GM12878 (cell line): ENCODE data around the gene PKP4. TPM values are rescaled to one million over a fixed set of nuclear protein-coding genes. Genes with fewer than 3 reads are reported as not detected.
A peak's percentile ranks its signal among the peaks of the same experiment; 100 is the strongest.

Source experiments
- ATF2 ChIP-seq: IDR thresholded peaks from 2 replicates; pipeline ENCODE4 v1.6.1; 2012; ENCODE audit warnings: low read length, inconsistent platforms
- CEBPB ChIP-seq, 2 experiments: fragments of 150-350 bp in 1 of 2; IDR thresholded peaks; 2 replicates each; pipeline ENCODE4 v1.6.1; 2012 to 2014; ENCODE audit warnings: low read depth in 2 of 2, low read length in 2 of 2, borderline replicate concordance in 1 of 2, inconsistent platforms in 1 of 2
- CHD4 ChIP-seq: fragments of 200-600 bp; sonication (generic); IDR thresholded peaks from 2 replicates; pipeline ENCODE4 v1.6.1; 2016; ENCODE audit warnings: mild to moderate bottlenecking
- DPF2 ChIP-seq: fragments of 450-650 bp; IDR thresholded peaks from 2 replicates; pipeline ENCODE4 v1.6.1; 2017; ENCODE audit warnings: mild to moderate bottlenecking
- E2F8 ChIP-seq: fragments of 450-650 bp; IDR thresholded peaks from 2 replicates; pipeline ENCODE4 v1.6.1; 2018; ENCODE audit warnings: mild to moderate bottlenecking, low read depth, moderate library complexity; ENCODE audit not compliant: partially characterized antibody
- EED ChIP-seq: sonication (generic); IDR thresholded peaks from 2 replicates; pipeline ENCODE4 v1.6.1; 2016; ENCODE audit warnings: antibody characterized with exemption, low read depth
- HDGF ChIP-seq: fragments of 450-650 bp; IDR thresholded peaks from 2 replicates; pipeline ENCODE4 v1.6.1; 2016; ENCODE audit warnings: antibody characterized with exemption
- IRF5 ChIP-seq: fragments of 450-650 bp; IDR thresholded peaks from 2 replicates; pipeline ENCODE4 v1.6.1; 2017; ENCODE audit warnings: borderline replicate concordance
- MLLT1 ChIP-seq: fragments of 450-650 bp; IDR thresholded peaks from 2 replicates; pipeline ENCODE4 v1.6.1; 2016; ENCODE audit warnings: mild to moderate bottlenecking
- MYB ChIP-seq: fragments of 150-350 bp; IDR thresholded peaks from 2 replicates; pipeline ENCODE4 v1.6.1; 2014; ENCODE audit warnings: mild to moderate bottlenecking, low read depth, low read length, borderline replicate concordance
- NFIC ChIP-seq: IDR thresholded peaks from 2 replicates; pipeline ENCODE4 v1.6.1; 2012; ENCODE audit warnings: low read depth, mild to moderate bottlenecking, inconsistent platforms, low read length, moderate library complexity
- NFYB ChIP-seq: IDR thresholded peaks from 2 replicates; pipeline ENCODE4 v1.6.1; 2011; ENCODE audit warnings: low read depth, mild to moderate bottlenecking, low read length, improper control_type of control experiment, moderate library complexity; ENCODE audit not compliant: insufficient read depth
- NKRF ChIP-seq: fragments of 450-650 bp; conservative IDR thresholded peaks from 2 replicates; pipeline ENCODE4 v1.6.1; 2017; ENCODE audit warnings: mild to moderate bottlenecking, moderate library complexity
- RAD51 ChIP-seq: fragments of 450-650 bp; IDR thresholded peaks from 2 replicates; pipeline ENCODE4 v1.6.1; 2016; ENCODE audit warnings: moderate library complexity, mild to moderate bottlenecking, inconsistent platforms
- RB1 ChIP-seq: fragments of 450-650 bp; formaldehyde crosslinking; IDR thresholded peaks from 2 replicates; pipeline ENCODE4 v1.6.1; 2017; ENCODE audit warnings: mild to moderate bottlenecking, borderline replicate concordance
- RBBP5 ChIP-seq: fragments of 200-600 bp; sonication (generic); conservative IDR thresholded peaks from 2 replicates; pipeline ENCODE4 v1.6.1; 2016
- RELA ChIP-seq: fragments of 450-650 bp; IDR thresholded peaks from 2 replicates; pipeline ENCODE4 v1.8.0; 2014; ENCODE audit warnings: borderline replicate concordance; ENCODE audit not compliant: partially characterized antibody
- RUNX3 ChIP-seq: IDR thresholded peaks from 2 replicates; pipeline ENCODE4 v1.6.1; 2012; ENCODE audit warnings: low read length, inconsistent platforms
- SP1 ChIP-seq: IDR thresholded peaks from one replicate; pipeline ENCODE4 v1.6.1; 2011; ENCODE audit warnings: low read depth, low read length
- SRF ChIP-seq, 2 experiments: IDR thresholded peaks; 2 replicates each; pipeline ENCODE4 v1.6.1; 2011; ENCODE audit warnings: low read depth in 2 of 2, low read length in 2 of 2, mild to moderate bottlenecking in 1 of 2, moderate library complexity in 1 of 2
- STAT1 ChIP-seq: fragments of 450-650 bp; conservative IDR thresholded peaks from 2 replicates; pipeline ENCODE4 v1.6.1; 2014; ENCODE audit warnings: antibody characterized with exemption, mild to moderate bottlenecking
- YY1 ChIP-seq: IDR thresholded peaks from 2 replicates; pipeline ENCODE4 v1.6.1; 2011; ENCODE audit warnings: low read depth, mild to moderate bottlenecking, low read length
- polyA plus RNA-seq, 11 experiments: library from polyadenylated mRNA; depleted of rRNA in 4 of 11; unstranded in 6 of 11; stranded (reverse) in 5 of 11; fragments of >200 nt; fragmentation: Nextera tagmentation in 4 of 11; fragmentation: Illumina TruSeq in 1 of 11; extraction: Ambion mirVana in 4 of 11; extraction: Trizol in 1 of 11; gene quantifications; 1 replicate in 1 of 11; 2 replicates in 10 of 11; pipeline versions ENCODE4 v1.2.1 to v1.2.3, GENCODE V29; 2011 to 2016; ENCODE audit warnings: inconsistent platforms in 2 of 11, missing spikeins in 2 of 11, low read depth in 1 of 11
- total RNA-seq, 4 experiments: library from RNA; depleted of rRNA in 3 of 4; stranded (reverse); fragments of >200 nt in 3 of 4; fragmentation: Illumina TruSeq in 1 of 4; extraction: Trizol in 1 of 4; gene quantifications; 2 replicates each; pipeline versions ENCODE4 v1.2.1 to v1.2.3, GENCODE V29; 2013 to 2021

The PKP4 gene
- total and polyA plus RNA-seq, 10 of the 15 experiments (the other 5 are each of a cell fraction or from before 2014, with no cell fraction given): 4.8 to 35.8 (median 17.7) TPM

GRCh38 chr2:158456309-158457066 is at the start of gene PKP4, which contains the start of gene CCDC148 (continued):
- TF ChIP-seq E2F8 (no peak), IRF5 (no peak), MLLT1 (no peak), MYB (no peak), RB1 (0 out of 2 replicates have a peak, but pooled peaks have one; percentile 78), CHD4 (no peak), SRF (IDR thresholded peaks at IDR 0.05; ENCODE audit: low read depth in 2 of 2, low read length in 2 of 2) (no peak), EED (0 out of 2 replicates have a peak, but pooled peaks have one; percentile 22), RELA (no peak), RUNX3 (peak; percentile 69), DPF2 (no peak), RAD51 (no peak), SP1 (peak; percentile 88), STAT1 (no peak), YY1 (no peak), RBBP5 (no peak), HDGF (peak; percentile 78; the same call in 1 of the 2 replicates), ATF2 (no peak), NKRF (peak; percentile 73), NFYB (peak; percentile 88), CEBPB (IDR thresholded peaks at IDR 0.05; ENCODE audit: borderline replicate concordance in 1 of 2, low read depth in 2 of 2, low read length in 2 of 2) (no peak), NFIC (no peak)
